Cardiac fibroblast (primary cell): Measurements from ENCODE around the gene TMEM221.
A peak's percentile ranks its signal among the peaks of the same experiment; 100 is the strongest.

Experiments
- DNase-seq, 2 donors: peaks; one replicate each; pipeline versions ENCODE4 v3.0.0 to v3.0.0-alpha.2; 2010; ENCODE audit warnings: low read depth in 2 of 2
- H3K4me3 ChIP-seq, 2 donors: replicated peaks in 1 of 2; 1 replicate in 1 of 2; 2 replicates in 1 of 2; pipeline ENCODE4 v1.5.1; 2011; ENCODE audit warnings: low read depth in 2 of 2, low read length in 2 of 2, mild to moderate bottlenecking in 2 of 2, moderate library complexity in 1 of 2
- CTCF ChIP-seq: IDR thresholded peaks from one replicate; pipeline ENCODE4 v1.5.1; 2011; ENCODE audit warnings: low read depth, mild to moderate bottlenecking, low read length, inconsistent platforms

TMEM221 gene

GRCh38 chr19:17471410-17472125 lies 23.1 kb upstream of the TMEM221 start:
- H3K4me3 ChIP-seq: peak overlapping the region; percentile 73 to 78
- TF ChIP-seq CTCF: no peak
- no peak for DNase-seq

GRCh38 chr19:17470068-17470841 lies 21.8 kb upstream of the TMEM221 start, which contains the start of gene SLC27A1:
Gene SLC27A1, plus strand, starts transcription at chr19:17470524. Its CDS starts 17 bp downstream, at chr19:17470541.
- no peak for TF ChIP-seq CTCF
- peak within 1 kb of the TSS; percentile 73 to 78 for H3K4me3 ChIP-seq
- DNase-seq: peak; percentile 99

- no peak for TF ChIP-seq CTCF
- H3K4me3 ChIP-seq: peak overlapping the region; percentile 51 to 78
- peak; percentile 96 to 98 for DNase-seq
Observed at GRCh38 chr19:17469481-17470067, 21.1 kb upstream of the TMEM221 start.

- peak overlapping the region; percentile 47 to 78 for H3K4me3 ChIP-seq
- DNase-seq: no peak
- no peak for TF ChIP-seq CTCF
Observed at GRCh38 chr19:17469092-17469480, 20.6 kb upstream of the TMEM221 start.

GRCh38 chr19:17468302-17469091 lies 20.0 kb upstream of the TMEM221 start:
- no peak for TF ChIP-seq CTCF
- DNase-seq: peak in 1 of 2 donors; percentile 62
- H3K4me3 ChIP-seq: peak overlapping the region; percentile 47 to 78
